Lower leg skin (tissue), 3 donors: ENCODE data around the gene ARPP21.

Source experiments
- CTCF ChIP-seq, 3 donors: fragments of 450-650 bp; IDR thresholded peaks; one replicate each; pipeline ENCODE4 v1.5.1; 2016; ENCODE audit warnings: antibody characterized with exemption in 3 of 3, mild to moderate bottlenecking in 3 of 3, moderate library complexity in 2 of 3
- POLR2A ChIP-seq, 2 donors: fragments of 450-650 bp; IDR thresholded peaks; one replicate each; pipeline ENCODE4 v1.6.1; 2016 to 2017; ENCODE audit warnings: antibody characterized with exemption in 2 of 2, mild to moderate bottlenecking in 1 of 2, moderate library complexity in 1 of 2

GRCh38 chr3:35670408-35670965 is 31.2 kb downstream of the ARPP21 start:
- TF ChIP-seq CTCF (IDR thresholded peaks at IDR 0.05) = no peak
- no peak for TF ChIP-seq POLR2A (IDR thresholded peaks at IDR 0.05)
